AG04450 (cell line): ENCODE data around the gene ALPL. TPM values are rescaled to one million over a fixed set of nuclear protein-coding genes. Genes with fewer than 3 reads are reported as not detected.

Experiments
- CTCF ChIA-PET: fragments of 300-600, 350-600 bp; formaldehyde crosslinking; extraction: SDS; loops from one replicate; lab custom pipeline; 2022; ENCODE audit warnings: antibody characterized with exemption, inconsistent platforms; lab: Charles Lee
- POLR2A ChIA-PET: fragments of 350-600 bp; formaldehyde crosslinking; extraction: SDS; loops from one replicate; lab custom pipeline; 2021; ENCODE audit warnings: antibody characterized with exemption, inconsistent platforms; lab: Yijun Ruan, JAX
- DNase-seq: peaks from one replicate; pipeline ENCODE4 v3.0.0-alpha.2; 2011; ENCODE audit warnings: low read depth, low spot score
- H3K27ac ChIP-seq: one replicate; pipeline ENCODE4 v1.5.1; 2012; ENCODE audit warnings: low read depth, low read length, control low read depth
- H3K27me3 ChIP-seq: one replicate; pipeline ENCODE4 v1.6.0; 2012; ENCODE audit warnings: low read length; ENCODE audit not compliant: control insufficient read depth, insufficient read depth
- H3K4me3 ChIP-seq: 2 replicates; pipeline ENCODE4 v1.5.1; 2011; ENCODE audit warnings: mild to moderate bottlenecking, low read depth, low read length, control low read depth
- H3K9me3 ChIP-seq: 2 replicates; pipeline ENCODE4 v1.5.1; 2012; ENCODE audit warnings: low read length; ENCODE audit not compliant: control insufficient read depth, insufficient read depth
- CTCF ChIP-seq: IDR thresholded peaks from 2 replicates; pipeline ENCODE4 v1.5.1; 2011; ENCODE audit warnings: low read depth, low read length, control low read depth, inconsistent platforms
- polyA plus RNA-seq: library from polyadenylated mRNA; depleted of rRNA; stranded (reverse); fragments of >200 nt; gene quantifications from 2 replicates; pipeline ENCODE4 v1.2.3, GENCODE V29; 2011

Gene ALPL
- polyA plus RNA-seq, 1 experiment: 1.8 TPM

- no peak overlapping the region for H3K4me3 ChIP-seq
- peaks cover 38% of the 10 kb centered on the region for H3K27me3 ChIP-seq
- H3K27ac ChIP-seq: no peak overlapping the region
- no peak for TF ChIP-seq CTCF
- CTCF ChIA-PET: interaction anchor here (0.6 to 1.8 kb wide), 4 partner anchors 15 to 166 kb away, joined by 3 to 7 read pairs (median 4); no protein-coding TSS in a partner anchor
- H3K9me3 ChIP-seq: no peaks in the 10 kb centered on the region
- DNase-seq: no peak
- POLR2A ChIA-PET: no interaction called here
Measured at GRCh38 chr1:21534146-21534545, 24.9 kb downstream of the ALPL start.

GRCh38 chr1:21534674-21535378, 25.6 kb downstream of the ALPL start:
- no peak overlapping the region for H3K27ac ChIP-seq
- H3K4me3 ChIP-seq: no peak overlapping the region
- DNase-seq: no peak
- CTCF ChIA-PET: interaction anchor here (1.1 to 1.8 kb wide), 8 partner anchors 12 to 302 kb away, joined by 3 to 7 read pairs (median 4); no protein-coding TSS in a partner anchor
- no peaks in the 10 kb centered on the region for H3K9me3 ChIP-seq
- peak; percentile 77 for TF ChIP-seq CTCF
- peaks cover 38% of the 10 kb centered on the region for H3K27me3 ChIP-seq
- POLR2A ChIA-PET: no interaction called here

- no peak for TF ChIP-seq CTCF
- CTCF ChIA-PET: interaction anchor here (0.6 to 1.8 kb wide), 7 partner anchors 12 to 679 kb away, joined by 3 to 7 read pairs (median 4); no protein-coding TSS in a partner anchor
- H3K27ac ChIP-seq: no peak overlapping the region
- no peak for DNase-seq
- H3K9me3 ChIP-seq: no peaks in the 10 kb centered on the region
- H3K27me3 ChIP-seq: peaks cover 41% of the 10 kb centered on the region
- no peak overlapping the region for H3K4me3 ChIP-seq
- POLR2A ChIA-PET: no interaction called here
Measured at GRCh38 chr1:21536218-21536617, 27.0 kb downstream of the ALPL start.

GRCh38 chr1:21537511-21537931, 28.3 kb downstream of the ALPL start:
- POLR2A ChIA-PET: no interaction called here
- Histone ChIP-seq H3K27ac (peak overlapping the region; percentile 2), H3K4me3 (no peak overlapping the region), H3K9me3 (no peaks in the 10 kb centered on the region), H3K27me3 (peaks cover 37% of the 10 kb centered on the region)
- no peak for TF ChIP-seq CTCF
- DNase-seq: no peak
- CTCF ChIA-PET: interaction anchor here (0.6 to 0.9 kb wide), 4 partner anchors 166 to 217 kb away, joined by 3 to 16 read pairs (median 4); no protein-coding TSS in a partner anchor
